ENCODE data around the gene IKZF4.
"Not testable (repeated sequence)": the region's sequence is repeated elsewhere in the genome, so short reads cannot be mapped to it uniquely, and the experiment has no call there.

The IKZF4 gene

GRCh38 chr12:55999999-56000540, 20.8 kb upstream of the IKZF4 start:
- DNase-seq: not testable (repeated sequence)

DNA sequence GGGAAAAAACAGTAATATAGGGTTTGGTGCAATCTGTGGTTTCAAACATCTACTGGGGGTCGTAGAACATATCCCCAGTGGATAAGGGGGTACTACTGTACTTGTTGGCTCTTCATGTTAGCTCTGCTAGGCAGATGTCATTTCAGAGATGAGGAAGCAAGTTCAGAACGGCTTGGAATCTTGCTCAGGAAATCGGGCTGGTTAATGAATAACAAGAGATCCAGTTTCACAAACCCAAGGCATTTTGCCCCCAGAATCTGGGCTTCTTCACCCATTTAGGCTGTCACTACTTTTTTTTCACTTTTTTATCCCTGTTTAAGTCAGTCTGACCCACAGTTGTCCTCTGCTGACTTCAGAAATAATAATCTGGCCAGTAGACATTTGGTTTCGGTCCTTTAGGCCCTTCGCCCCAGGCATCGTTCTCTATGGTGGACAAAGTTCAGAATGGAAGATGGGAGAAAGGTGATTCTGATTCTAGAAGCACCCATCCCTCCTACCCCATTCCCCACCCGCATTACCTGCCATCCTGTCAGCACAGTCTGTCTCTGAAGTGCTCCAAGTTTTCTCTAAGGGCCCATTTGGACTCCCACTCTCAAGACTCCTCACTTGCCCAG, 19.2 kb upstream of the IKZF4 start:
- DNase-seq: no peak

GRCh38 chr12:56003376-56003775, 17.5 kb upstream of the IKZF4 start:
- DNase-seq: not testable (repeated sequence)

- no peak for DNase-seq
Observed at GRCh38 chr12:56004211-56004610, 16.6 kb upstream of the IKZF4 start.

GRCh38 chr12:56007564-56008559, 13.0 kb upstream of the IKZF4 start:
- peak; percentile 31 for DNase-seq

GRCh38 chr12:56010111-56010570, 10.7 kb upstream of the IKZF4 start:
- no peak for DNase-seq

DNA sequence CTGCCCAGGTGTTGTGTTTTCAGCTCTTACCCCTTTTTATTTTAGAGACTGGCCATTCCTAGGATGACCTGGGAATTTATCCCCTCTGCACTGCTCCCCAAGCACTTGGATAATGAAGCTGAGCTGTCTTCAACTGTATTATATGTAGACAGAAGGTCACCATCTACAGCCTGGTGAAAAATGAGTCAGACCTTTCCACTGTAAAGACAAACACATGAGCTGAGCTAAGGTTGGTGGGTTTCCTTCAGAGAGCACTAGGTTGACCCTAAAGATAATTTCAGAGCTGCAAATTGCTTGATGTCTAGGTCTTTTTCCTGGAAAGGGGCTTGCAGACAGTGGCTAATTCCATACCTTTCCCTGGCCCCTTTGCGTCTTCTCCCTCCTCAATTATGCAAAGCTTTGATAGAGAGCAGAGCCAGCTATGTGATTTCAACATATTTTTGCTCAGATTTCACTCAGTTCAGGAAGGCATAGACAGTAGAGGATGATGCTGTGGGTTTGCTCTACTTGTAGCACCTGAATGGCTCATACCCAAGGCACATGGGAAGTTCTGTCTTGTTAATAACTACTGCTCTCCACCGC, 9.2 kb upstream of the IKZF4 start:
- no peak for DNase-seq

DNA sequence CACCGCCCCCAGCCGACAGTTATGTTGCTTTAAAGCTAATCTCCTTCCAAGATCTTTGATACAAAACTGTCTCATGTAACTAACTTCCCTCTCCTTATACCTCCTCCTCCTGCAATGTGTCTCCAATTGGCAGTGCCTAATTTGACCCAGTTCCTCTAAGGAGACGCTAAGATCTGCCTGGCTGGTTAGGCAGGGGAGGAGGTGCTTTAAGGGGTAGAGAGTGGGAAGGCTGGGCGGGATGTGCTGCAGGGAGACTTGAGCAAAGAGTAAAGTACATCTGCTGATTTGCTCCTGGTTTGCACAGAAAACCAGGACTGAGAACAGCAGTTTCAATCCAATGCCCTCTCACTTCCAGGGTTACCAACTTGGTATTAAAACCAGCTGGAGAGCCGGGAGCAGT, 7.4 kb upstream of the IKZF4 start:
- DNase-seq: no peak

DNA sequence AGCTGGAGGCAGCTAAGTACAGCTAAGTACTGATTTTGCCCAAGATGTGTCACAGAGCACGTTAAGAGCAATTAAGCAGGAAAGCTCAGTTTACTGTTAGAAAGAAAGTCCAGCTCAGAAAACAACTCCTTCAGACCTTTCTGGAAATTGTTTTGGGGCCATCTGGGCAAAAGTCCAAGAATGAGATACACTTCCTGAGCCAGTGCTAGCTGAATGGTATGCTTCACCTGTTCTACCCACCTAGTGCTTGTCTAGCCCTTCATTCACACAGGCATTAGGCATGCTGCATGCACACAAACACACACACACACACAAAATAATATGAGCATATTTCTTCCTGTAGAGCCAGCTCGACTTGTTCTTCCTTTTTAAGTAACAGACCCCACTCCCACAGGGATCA, 6.6 kb upstream of the IKZF4 start:
- no peak for DNase-seq

GRCh38 chr12:56017181-56017580, 3.7 kb upstream of the IKZF4 start:
- no peak for DNase-seq

DNA sequence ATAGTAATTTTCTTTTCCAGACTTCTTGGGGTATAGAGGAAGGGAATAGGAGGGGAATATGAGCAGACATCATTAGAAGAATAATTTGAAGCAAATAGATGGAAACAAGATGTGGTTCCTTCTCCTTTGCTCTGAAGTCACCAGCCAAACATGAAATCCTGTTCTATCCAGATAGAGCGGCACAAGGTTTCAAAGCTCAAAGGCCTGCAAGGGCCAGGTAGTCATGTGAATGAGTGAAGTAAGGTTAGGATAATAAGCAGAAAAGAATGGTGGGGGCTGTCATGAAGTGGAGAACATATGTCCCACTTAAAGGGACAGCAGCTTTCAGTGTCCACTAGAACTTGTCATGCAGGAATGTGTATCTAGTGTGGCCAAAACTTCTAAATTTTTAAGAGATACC, 2.5 kb upstream of the IKZF4 start:
- no peak for DNase-seq

DNA sequence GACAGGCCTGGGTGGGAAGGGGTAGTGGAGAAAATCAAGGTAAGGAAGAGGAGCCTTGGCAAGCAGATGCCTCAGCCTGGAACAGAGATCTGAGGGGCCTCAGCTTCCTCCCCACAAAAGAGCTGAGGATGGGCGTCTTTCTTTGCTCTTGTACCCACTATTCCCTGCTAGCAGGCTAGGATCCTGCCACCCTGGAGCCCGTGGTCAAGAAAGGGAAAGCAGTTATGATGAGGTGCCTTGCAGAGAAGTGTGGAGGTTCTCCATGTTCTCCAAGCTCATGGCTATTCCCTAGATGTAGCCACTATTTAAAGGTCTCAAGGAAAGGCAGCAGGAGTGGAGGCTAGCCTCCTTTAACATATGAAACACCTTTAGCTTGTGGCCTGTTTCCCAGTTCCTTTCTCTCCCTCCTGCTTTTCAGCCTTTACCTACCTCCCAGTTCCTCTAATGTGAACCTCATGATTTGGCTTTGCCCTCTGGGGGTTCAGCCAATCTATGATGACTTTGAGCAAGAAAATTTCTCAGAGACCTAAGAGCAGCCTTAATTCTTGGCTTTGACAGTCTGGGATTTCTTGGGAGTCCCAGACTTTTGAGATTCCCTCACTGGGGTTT, 1.1 kb downstream of the IKZF4 start:
- no peak for DNase-seq

DNA sequence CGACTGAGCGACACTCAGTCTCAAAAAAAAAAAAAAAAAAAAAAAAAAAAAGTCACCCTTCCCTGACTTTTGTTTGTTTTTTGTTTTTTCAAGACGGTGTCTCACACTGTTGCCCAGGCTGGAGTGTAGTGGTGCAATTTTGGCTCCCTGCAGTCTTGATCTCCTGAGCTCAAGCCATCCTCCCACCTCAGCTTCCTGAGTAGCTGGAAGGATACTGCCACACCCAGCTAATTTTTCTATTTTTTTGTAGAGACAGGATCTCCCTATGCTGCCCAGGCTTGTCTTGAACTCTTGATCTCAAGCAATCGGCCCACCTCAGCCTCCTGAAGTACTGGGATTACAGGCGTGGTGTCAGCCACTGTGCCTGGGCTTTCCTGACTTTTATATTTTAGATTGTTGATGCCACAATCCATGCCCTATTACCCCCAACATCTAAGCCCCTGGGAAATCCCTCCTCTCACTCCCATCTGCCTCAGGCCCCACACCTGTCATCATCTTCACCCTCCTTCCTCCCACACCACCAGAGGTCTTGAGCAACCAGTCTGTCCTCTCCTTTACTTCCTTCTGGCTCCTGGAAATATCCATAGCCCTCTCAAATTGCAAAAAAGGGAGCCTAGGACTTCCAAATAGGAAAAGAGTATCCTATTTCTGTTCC, 7.8 kb downstream of the IKZF4 start:
- no peak for DNase-seq

DNA sequence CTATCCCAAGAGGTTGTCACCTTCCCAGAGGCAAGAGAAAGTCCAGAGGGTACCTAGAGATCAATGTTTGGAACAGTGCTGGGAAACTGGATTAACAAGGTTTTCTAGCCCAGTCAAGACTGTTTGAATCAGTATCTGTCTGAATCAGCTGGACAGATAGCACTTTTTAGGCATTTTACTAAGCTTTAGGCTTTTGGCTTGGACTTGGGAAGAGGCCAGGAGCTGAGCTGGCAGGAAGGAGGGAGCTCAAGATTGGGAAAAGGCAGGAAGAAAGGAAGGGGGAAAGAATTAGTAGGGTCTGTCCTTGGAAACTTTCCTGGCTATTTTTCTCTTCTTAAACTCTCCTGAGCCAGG, 8.3 kb downstream of the IKZF4 start:
- DNase-seq: peak; percentile 50

- DNase-seq: peak; percentile 66
Observed at GRCh38 chr12:56029666-56030293, 8.9 kb downstream of the IKZF4 start.

DNA sequence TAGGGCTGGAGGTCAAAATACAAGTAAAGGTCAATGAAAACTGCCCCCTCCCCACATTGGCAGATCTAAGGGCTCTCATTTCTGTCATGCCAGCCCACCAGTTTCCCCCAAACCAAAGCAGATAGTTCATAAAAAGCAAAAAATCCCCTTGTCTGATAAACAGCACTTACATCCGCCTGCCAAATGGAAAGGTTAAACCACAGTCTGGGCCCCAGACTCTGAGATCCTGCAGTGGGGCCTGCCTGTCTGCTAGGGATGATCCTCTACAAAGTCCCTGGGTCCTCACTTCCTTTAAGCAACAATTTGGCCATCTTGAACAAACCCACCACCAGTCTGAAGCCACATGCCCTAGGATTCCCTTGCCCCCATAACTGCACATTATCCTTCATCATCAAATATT, 11.1 kb downstream of the IKZF4 start:
- DNase-seq: no peak

- no peak for DNase-seq
Observed at GRCh38 chr12:56034586-56035332, 13.9 kb downstream of the IKZF4 start.

GRCh38 chr12:56037161-56037560, 16.3 kb downstream of the IKZF4 start:
- no peak for DNase-seq

- no peak for DNase-seq
Observed at GRCh38 chr12:56038022-56038655, 17.3 kb downstream of the IKZF4 start.

- DNase-seq: no peak
Observed at GRCh38 chr12:56040151-56040550, 19.3 kb downstream of the IKZF4 start.
